GM12891 (cell line): Measurements from ENCODE around the gene USP25.

Source experiments
- DNase-seq: peaks from one replicate; pipeline ENCODE4 v3.0.0; 2011; ENCODE audit warnings: low spot score; ENCODE audit not compliant: insufficient read length
- FAIRE-seq: peaks from 2 replicates; lab custom pipeline; 2011; peaks lifted over from hg19 to GRCh38; lab: Jason Lieb, UNC
- PAX5 ChIP-seq: IDR thresholded peaks from 2 replicates; pipeline ENCODE4 v1.6.1; 2011; ENCODE audit warnings: low read length, moderate library complexity, mild to moderate bottlenecking; ENCODE audit not compliant: insufficient read depth, severe bottlenecking
- POLR2A ChIP-seq: IDR thresholded peaks from 2 replicates; pipeline ENCODE4 v1.6.1; 2011; ENCODE audit warnings: low read depth, low read length, control low read depth
- POLR2AphosphoS5 ChIP-seq: IDR thresholded peaks from 2 replicates; pipeline ENCODE4 v1.6.1; 2011; ENCODE audit warnings: low read depth, low read length, control low read depth
- POU2F2 ChIP-seq: IDR thresholded peaks from 2 replicates; pipeline ENCODE4 v1.6.1; 2011; ENCODE audit warnings: low read depth, mild to moderate bottlenecking, control low read depth, low read length, moderate library complexity
- SPI1 ChIP-seq: IDR thresholded peaks from 2 replicates; pipeline ENCODE4 v1.6.1; 2011; ENCODE audit warnings: low read depth, low read length, control low read depth
- TAF1 ChIP-seq: IDR thresholded peaks from 2 replicates; pipeline ENCODE4 v1.6.1; 2011; ENCODE audit warnings: low read depth, low read length, control low read depth

Gene USP25

DNA sequence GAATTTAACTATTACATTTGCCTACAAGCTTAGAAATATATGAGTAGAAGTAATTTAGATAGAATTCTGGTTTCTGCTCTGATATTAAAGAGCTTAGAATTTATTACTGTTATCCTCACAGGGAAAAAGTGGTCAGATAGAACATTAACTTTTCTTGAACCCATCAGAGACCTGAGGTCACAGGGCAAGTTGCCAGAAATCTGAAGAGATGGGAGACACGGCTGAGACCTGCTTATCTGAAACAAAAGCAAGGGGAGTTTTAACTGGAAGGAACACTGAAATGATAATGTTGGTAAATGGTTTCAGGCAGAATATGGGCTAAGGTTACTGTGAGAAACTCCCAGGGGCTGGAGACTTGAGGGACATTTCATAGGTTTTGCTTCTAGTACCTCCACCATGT, 28.0 kb upstream of the USP25 start:
- TF ChIP-seq POLR2AphosphoS5 (no peak), POU2F2 (no peak), POLR2A (no peak), TAF1 (no peak), PAX5 (no peak), SPI1 (no peak)
- FAIRE-seq: no peak
- DNase-seq: no peak

DNA sequence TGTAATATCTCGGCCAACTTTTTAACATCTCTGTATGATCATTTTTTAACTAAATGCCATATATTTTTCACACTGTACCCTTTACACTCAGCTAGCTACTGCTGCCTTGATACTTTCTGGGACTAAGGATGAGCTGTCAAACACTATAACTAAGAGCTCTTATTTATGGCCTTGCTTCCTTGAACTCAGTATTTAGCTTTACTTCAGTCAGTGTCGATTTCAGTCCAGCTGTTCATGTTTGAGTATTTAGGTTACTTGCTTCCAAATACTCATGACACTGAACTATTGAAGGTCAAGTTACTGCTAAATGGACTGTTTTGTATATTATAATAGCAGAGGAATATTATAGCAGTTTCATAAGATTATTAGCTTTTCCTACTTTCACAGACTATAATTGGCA, 25.9 kb upstream of the USP25 start:
- TF ChIP-seq TAF1 (no peak), PAX5 (no peak), POLR2A (no peak), POU2F2 (no peak), POLR2AphosphoS5 (no peak), SPI1 (no peak)
- DNase-seq (no peak), FAIRE-seq (no peak)

DNA sequence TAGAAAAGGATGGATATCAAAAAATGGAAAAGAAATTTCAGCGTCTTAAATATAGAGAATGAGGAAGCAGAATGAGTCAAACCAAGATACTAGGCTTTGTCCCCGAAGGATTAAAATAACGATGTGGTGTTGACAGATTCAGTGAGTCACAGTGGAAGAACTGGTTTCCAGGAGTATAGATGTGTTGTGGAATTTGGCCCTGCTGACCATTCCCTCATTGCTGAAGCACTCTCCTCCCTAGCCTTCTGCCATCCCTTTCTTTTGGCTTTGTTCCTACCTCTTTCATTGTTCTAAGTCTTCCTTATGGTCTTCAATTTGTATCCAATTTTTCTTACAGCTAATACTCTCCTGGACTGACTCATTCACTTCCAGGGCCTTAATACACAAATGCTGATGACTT, 23.1 kb upstream of the USP25 start:
- no peak for DNase-seq
- no peak for FAIRE-seq
- TF ChIP-seq POU2F2: no peak

DNA sequence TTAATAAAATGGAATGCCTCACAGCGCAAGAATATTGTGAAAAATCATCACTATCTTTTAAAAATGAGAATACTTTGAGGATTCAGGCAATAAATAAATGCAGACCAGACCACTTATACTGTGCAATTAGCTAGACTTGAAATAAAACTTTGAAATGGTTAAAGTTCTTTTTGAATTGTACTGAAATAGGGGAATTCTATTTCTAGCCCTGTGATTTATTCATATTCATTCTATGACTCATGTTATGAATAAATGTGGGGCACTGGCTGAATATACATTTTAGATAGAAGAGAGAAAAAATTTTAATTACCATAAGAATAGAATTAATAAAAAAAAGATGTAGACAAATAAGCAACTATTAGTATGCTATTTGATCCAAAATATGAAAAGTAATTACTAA, 16.4 kb upstream of the USP25 start:
- TF ChIP-seq TAF1 (no peak), POU2F2 (no peak), POLR2AphosphoS5 (no peak), SPI1 (no peak), POLR2A (no peak), PAX5 (no peak)
- FAIRE-seq: no peak
- no peak for DNase-seq

DNA sequence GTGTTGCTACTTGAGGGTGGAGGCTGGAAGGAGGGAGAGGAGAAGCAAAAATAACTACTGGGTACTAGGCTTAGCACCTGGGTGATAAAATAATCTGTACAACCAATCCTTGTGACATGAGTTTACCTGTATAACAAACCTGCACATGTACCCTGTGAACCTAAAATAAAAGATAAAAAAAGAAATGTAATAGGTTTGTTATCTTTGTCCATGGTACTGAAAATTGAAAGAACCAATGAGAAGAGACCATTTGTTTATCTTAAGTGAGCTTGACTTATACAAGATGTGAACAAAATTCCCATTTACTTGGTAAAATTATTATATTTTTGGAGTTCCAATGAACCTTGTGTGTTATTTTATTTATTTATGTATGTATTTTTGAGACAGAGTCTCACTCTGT, 11.1 kb upstream of the USP25 start:
- TF ChIP-seq POLR2AphosphoS5 (no peak), POLR2A (no peak), SPI1 (no peak), POU2F2 (no peak), PAX5 (no peak), TAF1 (no peak)
- FAIRE-seq: no peak
- no peak for DNase-seq

DNA sequence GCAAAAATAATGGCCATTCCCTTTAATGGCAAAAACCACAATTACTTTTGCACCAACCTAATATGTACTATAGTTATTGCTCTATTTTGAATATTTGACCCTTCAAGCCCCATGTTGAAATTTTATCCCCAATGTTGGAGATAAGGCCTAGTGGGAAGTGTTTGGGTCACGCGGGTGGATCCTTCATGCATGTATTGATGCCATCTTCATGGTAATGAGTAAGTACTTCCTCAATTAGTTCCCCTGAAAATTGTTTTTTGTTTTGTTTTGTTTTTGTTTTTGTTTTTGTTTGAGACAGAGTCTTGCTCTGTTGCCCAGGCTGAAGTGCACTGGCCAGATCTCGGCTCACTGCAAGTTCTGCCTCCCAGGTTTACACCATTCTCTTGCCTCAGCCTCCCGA, 9.8 kb upstream of the USP25 start:
- TF ChIP-seq PAX5 (no peak), POLR2A (no peak), POU2F2 (no peak), SPI1 (no peak), POLR2AphosphoS5 (no peak), TAF1 (no peak)
- no peak for FAIRE-seq
- DNase-seq: no peak

DNA sequence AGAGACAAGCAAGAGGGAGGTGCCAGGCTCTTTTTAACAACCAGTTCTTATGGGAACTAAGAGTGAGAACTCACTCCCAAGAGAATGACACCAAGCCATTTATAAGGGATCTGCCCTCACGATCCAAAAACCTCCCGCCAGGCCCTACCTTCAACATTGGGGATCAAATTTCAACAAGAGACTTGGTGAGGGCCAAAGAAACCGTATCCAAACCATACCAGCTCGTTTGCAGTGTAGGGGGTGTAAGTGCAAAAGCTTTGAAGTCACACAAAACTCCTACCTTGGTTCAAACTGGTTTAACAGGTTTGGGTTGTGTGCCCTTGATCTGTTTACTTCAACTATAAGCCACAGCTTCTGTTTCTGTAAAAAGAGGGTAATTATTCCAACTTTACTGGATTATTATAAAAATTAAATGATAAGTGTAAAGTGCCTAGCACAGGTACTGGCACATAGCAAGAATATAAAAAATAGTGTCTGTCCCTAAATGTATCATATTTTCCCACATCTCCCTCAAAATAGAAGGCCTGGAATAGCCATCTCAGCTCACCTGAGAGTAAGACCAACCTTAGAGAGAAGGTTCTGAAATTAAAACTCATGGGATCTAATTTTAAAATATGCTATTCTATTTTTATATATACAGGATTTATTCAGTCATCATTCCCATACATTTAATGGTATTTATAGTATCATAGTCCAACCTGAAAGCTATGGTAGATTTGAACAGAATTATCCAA, 7.0 kb upstream of the USP25 start:
- TF ChIP-seq POU2F2 (no peak), POLR2AphosphoS5 (no peak), TAF1 (no peak), POLR2A (no peak)
- DNase-seq (no peak), FAIRE-seq (no peak)

DNA sequence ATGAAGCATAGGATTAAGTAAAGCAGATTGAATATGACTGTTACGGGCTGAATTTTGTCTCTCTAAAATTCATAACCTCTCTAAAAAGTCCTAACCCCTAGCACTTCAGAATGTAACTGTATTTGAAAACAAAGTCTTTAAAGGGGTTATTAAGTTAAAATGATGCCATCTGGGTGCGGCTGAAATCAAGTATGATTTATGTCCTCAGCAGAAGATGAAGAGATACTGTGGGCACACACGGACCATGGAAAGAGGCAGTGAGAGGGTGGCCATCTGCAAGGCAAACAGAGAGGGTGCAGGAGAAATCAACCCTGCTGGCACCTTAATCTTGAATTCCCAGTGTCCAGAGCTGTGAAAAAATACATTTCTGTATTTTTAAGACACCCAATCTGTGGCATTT, 3.8 kb upstream of the USP25 start:
- DNase-seq: no peak
- TF ChIP-seq TAF1 (no peak), POLR2A (no peak), PAX5 (no peak), POU2F2 (no peak), POLR2AphosphoS5 (no peak), SPI1 (no peak)
- FAIRE-seq: no peak

DNA sequence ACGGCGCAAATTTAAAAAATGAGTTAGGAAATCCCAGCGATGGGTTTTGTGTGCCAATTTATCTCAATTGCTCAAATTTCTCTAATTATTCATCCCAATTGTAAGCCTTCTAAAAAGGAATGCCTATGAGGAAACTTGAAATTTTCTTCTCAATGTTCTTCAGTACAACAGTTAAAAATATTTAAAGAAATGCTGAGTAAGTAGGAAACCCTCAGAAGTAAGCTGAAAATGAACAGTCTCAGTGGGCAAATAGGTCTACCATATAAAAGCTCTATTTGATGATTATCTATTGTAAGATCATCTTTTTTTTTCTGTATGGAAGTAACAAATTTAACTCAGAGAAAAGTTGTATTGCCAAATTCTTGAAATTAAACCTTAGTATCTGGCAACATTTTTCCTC, 1.7 kb upstream of the USP25 start:
- TF ChIP-seq SPI1 (no peak), TAF1 (no peak), POLR2A (no peak), POLR2AphosphoS5 (no peak), POU2F2 (no peak), PAX5 (no peak)
- DNase-seq (no peak), FAIRE-seq (no peak)

DNA sequence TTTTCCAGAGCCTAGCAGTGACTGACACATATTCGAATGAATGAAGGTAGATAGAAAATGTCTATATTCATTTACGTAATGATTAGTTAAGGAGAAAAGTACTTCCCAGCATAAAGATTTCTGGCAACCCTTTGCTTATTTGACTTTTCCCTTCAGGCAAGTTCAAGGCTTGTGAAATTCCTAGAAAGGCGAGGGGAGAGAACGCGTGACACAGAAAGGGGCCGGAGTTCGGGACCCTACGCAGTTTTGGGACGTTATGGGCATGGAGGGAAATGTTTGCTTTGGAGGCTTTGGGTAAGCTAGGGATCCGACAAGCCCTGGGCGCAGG, 472 bp upstream of the USP25 start:
- DNase-seq (no peak), FAIRE-seq (no peak)
- TF ChIP-seq TAF1 (no peak), PAX5 (no peak), POU2F2 (no peak), POLR2A (no peak), SPI1 (no peak)

DNA sequence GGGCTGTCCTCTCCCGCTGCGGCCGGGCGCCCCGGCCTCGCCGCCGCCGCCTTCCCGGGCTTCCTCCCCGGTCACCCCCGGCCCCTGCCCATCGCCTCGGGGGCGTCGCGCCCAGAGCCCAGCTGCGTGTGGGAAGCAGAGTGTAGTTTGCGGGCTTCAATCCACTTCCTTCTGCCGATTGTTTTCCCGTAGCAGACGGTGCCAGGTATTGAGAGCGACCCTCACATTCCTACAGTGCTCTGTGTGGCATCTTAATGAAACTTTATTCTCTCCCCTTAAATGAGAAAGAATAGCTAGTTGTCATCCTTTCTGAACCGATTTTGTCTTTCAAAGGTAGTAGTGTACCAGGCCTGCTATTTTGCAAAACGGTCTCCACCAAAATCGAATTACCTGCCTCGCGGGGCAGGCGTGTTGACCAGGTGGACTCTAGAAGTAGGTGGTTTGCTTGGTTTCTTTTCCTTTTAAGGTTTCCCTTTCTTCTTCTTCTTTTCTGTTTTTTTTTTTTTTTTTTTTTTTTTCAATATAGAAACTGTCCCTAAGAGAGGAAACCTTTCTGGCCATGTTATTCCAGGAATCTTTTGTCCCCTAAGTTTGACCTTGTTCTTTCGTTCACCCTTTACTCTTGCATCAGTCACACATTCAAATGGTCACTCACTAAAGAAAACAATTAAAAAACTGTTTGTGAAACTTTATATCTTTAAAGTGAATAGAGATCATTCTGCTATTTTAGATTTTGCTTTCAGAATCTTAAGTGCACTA, 881 bp downstream of the USP25 start:
- no peak for FAIRE-seq
- TF ChIP-seq POLR2AphosphoS5: no peak
- no peak for TF ChIP-seq TAF1
- TF ChIP-seq POLR2A: no peak
- no peak for TF ChIP-seq POU2F2
- TF ChIP-seq PAX5: no peak
- TF ChIP-seq SPI1: no peak
- DNase-seq: no peak
